Esophagus muscularis mucosa (tissue), 4 donors: ENCODE results near the gene NT5DC1. TPM values are rescaled to one million over a fixed set of nuclear protein-coding genes. Genes with fewer than 3 reads are reported as not detected.

ENCODE experiments used
- DNase-seq: peaks from one replicate; pipeline ENCODE4 v3.0.0-alpha.2; 2017; ENCODE audit errors: extremely low spot score
- H3K27ac ChIP-seq, 4 donors: fragments of 200-600 bp; sonication (generic); replicated peaks in 1 of 4; 1 replicate in 3 of 4; 2 replicates in 1 of 4; pipeline ENCODE4 v1.5.1; 2016 to 2019; ENCODE audit warnings: mild to moderate bottlenecking in 1 of 4
- H3K27me3 ChIP-seq, 4 donors: fragments of 200-600 bp; sonication (generic); one replicate each; pipeline versions ENCODE4 v1.5.1 to v1.6.0; 2016 to 2019
- H3K36me3 ChIP-seq, 4 donors: fragments of 200-600 bp; sonication (generic); one replicate each; pipeline ENCODE4 v1.5.1; 2016 to 2019
- H3K4me1 ChIP-seq, 4 donors: fragments of 200-600 bp; sonication (generic); one replicate each; pipeline ENCODE4 v1.5.1; 2016 to 2019
- H3K4me3 ChIP-seq, 4 donors: fragments of 200-600 bp; sonication (generic); 1 replicate in 2 of 4; 2 replicates in 2 of 4; pipeline ENCODE4 v1.5.1; 2016 to 2019; ENCODE audit warnings: mild to moderate bottlenecking in 4 of 4, moderate library complexity in 1 of 4
- H3K9me3 ChIP-seq, 4 donors: fragments of 200-600 bp; sonication (generic); 1 replicate in 3 of 4; 2 replicates in 1 of 4; pipeline ENCODE4 v1.5.1; 2016 to 2019
- CTCF ChIP-seq, 3 experiments: fragments of 200-600 bp in 2 of 3; fragments of 450-650 bp in 1 of 3; sonication (generic) in 2 of 3; IDR thresholded peaks; one replicate each; pipeline ENCODE4 v1.5.1; 2017 to 2019; ENCODE audit warnings: antibody characterized with exemption in 3 of 3, mild to moderate bottlenecking in 2 of 3, moderate library complexity in 1 of 3
- EP300 ChIP-seq: sonication (generic); formaldehyde crosslinking; IDR thresholded peaks from one replicate; pipeline ENCODE4 v1.6.1; 2017; ENCODE audit warnings: antibody characterized with exemption
- POLR2A ChIP-seq: fragments of 450-650 bp; IDR thresholded peaks from one replicate; pipeline ENCODE4 v1.6.1; 2017; ENCODE audit warnings: antibody characterized with exemption, moderate library complexity, mild to moderate bottlenecking, low read depth
- POLR2AphosphoS5 ChIP-seq, 2 donors: sonication (generic); formaldehyde crosslinking; IDR thresholded peaks; one replicate each; pipeline ENCODE4 v1.6.1; 2017; ENCODE audit warnings: antibody characterized with exemption in 2 of 2
- WGBS: methylation state at CpG from one replicate; pipeline ENCODE4 v1.1.5; 2018; 5-methylcytosine and 5-hydroxymethylcytosine counted together
- intact Hi-C: fragments of 100-400 bp; cut with DNase I; formaldehyde crosslinking; loops from one replicate; pipeline ENCODE4 v1.15.1; 2023
- total RNA-seq, 4 donors: library from RNA; depleted of rRNA; stranded (reverse); fragments of >200 nt; gene quantifications; one replicate each; pipeline versions ENCODE4 v1.1.0 to v1.2.1, GENCODE V29; 2016

NT5DC1 gene
- total RNA-seq, 4 donors from 2014 or later = 4.1 to 8.4 (median 6.7) TPM

- WGBS = 90% methylated on average over 2 of the region's 2 CpGs
- H3K27ac ChIP-seq = no peak overlapping the region
Measured at GRCh38 chr6:116074732-116075390, 25.8 kb upstream of the NT5DC1 start.

GRCh38 chr6:116078522-116078921 is 22.1 kb upstream of the NT5DC1 start:
- Histone ChIP-seq H3K4me3 (no peak overlapping the region), H3K27me3 (no peaks in the 10 kb centered on the region), H3K36me3 (no peaks in the 10 kb centered on the region), H3K4me1 (no peaks in the 10 kb centered on the region), H3K9me3 (no peaks in the 10 kb centered on the region), H3K27ac (no peak overlapping the region)
- TF ChIP-seq POLR2A (no peak), POLR2AphosphoS5 (IDR thresholded peaks at IDR 0.05) (no peak), EP300 (no peak), CTCF (IDR thresholded peaks at IDR 0.05) (no peak)
- intact Hi-C loops = no loop called here
- WGBS = 79% methylated on average over 3 of the region's 3 CpGs
- DNase-seq = no peak

More at GRCh38 chr6:116074732-116075390, 25.8 kb upstream of the NT5DC1 start:
- Histone ChIP-seq H3K27me3 (no peaks in the 10 kb centered on the region), H3K9me3 (no peaks in the 10 kb centered on the region), H3K4me3 (no peak overlapping the region), H3K36me3 (no peaks in the 10 kb centered on the region), H3K4me1 (no peaks in the 10 kb centered on the region)
- no peak for DNase-seq
- intact Hi-C loops = no loop called here
- TF ChIP-seq EP300 = no peak

- no peak overlapping the region for H3K27ac ChIP-seq
- no peaks in the 10 kb centered on the region for H3K36me3 ChIP-seq
- no peaks in the 10 kb centered on the region for H3K4me1 ChIP-seq
- intact Hi-C loops = no loop called here
- no peaks in the 10 kb centered on the region for H3K27me3 ChIP-seq
- H3K4me3 ChIP-seq = no peak overlapping the region
- no peak for DNase-seq
- TF ChIP-seq POLR2A = no peak
- H3K9me3 ChIP-seq = no peaks in the 10 kb centered on the region
- WGBS = 94% methylated on average over 3 of the region's 3 CpGs
Measured at GRCh38 chr6:116078945-116079344, 21.7 kb upstream of the NT5DC1 start.

GRCh38 chr6:116083052-116083451 is 17.6 kb upstream of the NT5DC1 start:
- H3K4me3 ChIP-seq = no peak overlapping the region
- 88% methylated on average over 5 of the region's 5 CpGs for WGBS

GRCh38 chr6:116084284-116084683 is 16.4 kb upstream of the NT5DC1 start:
- WGBS = 75% methylated on average over 2 of the region's 2 CpGs

More at GRCh38 chr6:116083052-116083451, 17.6 kb upstream of the NT5DC1 start:
- no peak for DNase-seq
- Histone ChIP-seq H3K27me3 (no peaks in the 10 kb centered on the region), H3K9me3 (no peaks in the 10 kb centered on the region), H3K4me1 (no peaks in the 10 kb centered on the region), H3K27ac (no peak overlapping the region), H3K36me3 (no peaks in the 10 kb centered on the region)
- intact Hi-C loops = no loop called here
- no peak for TF ChIP-seq CTCF (IDR thresholded peaks at IDR 0.05)
- no peak for TF ChIP-seq POLR2A
- TF ChIP-seq POLR2AphosphoS5 (IDR thresholded peaks at IDR 0.05) = no peak
- no peak for TF ChIP-seq EP300

More at GRCh38 chr6:116084284-116084683, 16.4 kb upstream of the NT5DC1 start:
- Histone ChIP-seq H3K9me3 (no peaks in the 10 kb centered on the region), H3K36me3 (no peaks in the 10 kb centered on the region), H3K27me3 (no peaks in the 10 kb centered on the region), H3K4me3 (no peak overlapping the region), H3K4me1 (no peaks in the 10 kb centered on the region), H3K27ac (no peak overlapping the region)
- no peak for DNase-seq
- intact Hi-C loops = no loop called here
- TF ChIP-seq EP300 (no peak), POLR2AphosphoS5 (IDR thresholded peaks at IDR 0.05) (no peak), POLR2A (no peak), CTCF (IDR thresholded peaks at IDR 0.05) (no peak)
